Cortex of kidney (tissue), 1 donor: ENCODE data around the gene PRRC2B.
"Not testable (repeated sequence)": the region's sequence is repeated elsewhere in the genome, so short reads cannot be mapped to it uniquely, and the experiment has no call there.

Experiments
- DNase-seq: peaks from one replicate; lab custom pipeline; 2025; lab: John Stamatoyannopoulos, UW

PRRC2B gene

GRCh38 chr9:131436376-131436775 is 42.5 kb downstream of the PRRC2B start:
- no peak for DNase-seq

GRCh38 chr9:131436865-131437271 is 43.0 kb downstream of the PRRC2B start:
- no peak for DNase-seq

- no peak for DNase-seq
Observed at GRCh38 chr9:131438190-131438589, 44.3 kb downstream of the PRRC2B start.

- no peak for DNase-seq
Observed at GRCh38 chr9:131439224-131439623, 45.3 kb downstream of the PRRC2B start.

GRCh38 chr9:131441441-131441840 is 47.6 kb downstream of the PRRC2B start:
- DNase-seq = no peak

- no peak for DNase-seq
Observed at GRCh38 chr9:131442351-131442750, 48.5 kb downstream of the PRRC2B start.

- no peak for DNase-seq
Observed at GRCh38 chr9:131443648-131444047, 49.8 kb downstream of the PRRC2B start.

- no peak for DNase-seq
Observed at GRCh38 chr9:131446276-131446675, 52.4 kb downstream of the PRRC2B start.

- no peak for DNase-seq
Observed at GRCh38 chr9:131447148-131447547, 53.3 kb downstream of the PRRC2B start.

GRCh38 chr9:131447600-131447999 is 53.7 kb downstream of the PRRC2B start:
- DNase-seq = no peak

GRCh38 chr9:131448818-131449217 is 54.9 kb downstream of the PRRC2B start:
- DNase-seq = no peak

GRCh38 chr9:131449276-131449675 is 55.4 kb downstream of the PRRC2B start:
- no peak for DNase-seq

- no peak for DNase-seq
Observed at GRCh38 chr9:131454028-131454427, 60.1 kb downstream of the PRRC2B start.

- not testable (repeated sequence) for DNase-seq
Observed at GRCh38 chr9:131455655-131456054, 61.8 kb downstream of the PRRC2B start.

- no peak for DNase-seq
Observed at GRCh38 chr9:131457746-131458145, 63.9 kb downstream of the PRRC2B start.

GRCh38 chr9:131459056-131459455 is 65.2 kb downstream of the PRRC2B start:
- no peak for DNase-seq

GRCh38 chr9:131461166-131461565 is 67.3 kb downstream of the PRRC2B start:
- DNase-seq = no peak

- no peak for DNase-seq
Observed at GRCh38 chr9:131464354-131465000, 70.6 kb downstream of the PRRC2B start.

GRCh38 chr9:131465401-131465800 is 71.5 kb downstream of the PRRC2B start:
- no peak for DNase-seq

GRCh38 chr9:131467214-131467935 is 73.5 kb downstream of the PRRC2B start:
- no peak for DNase-seq

- no peak for DNase-seq
Observed at GRCh38 chr9:131468031-131468430, 74.1 kb downstream of the PRRC2B start.

GRCh38 chr9:131469356-131469755 is 75.5 kb downstream of the PRRC2B start:
- DNase-seq = no peak

GRCh38 chr9:131469951-131470350 is 76.1 kb downstream of the PRRC2B start:
- DNase-seq = no peak

- DNase-seq = no peak
Observed at GRCh38 chr9:131470581-131470991, 76.7 kb downstream of the PRRC2B start.
